WTC11 (cell line): ENCODE data around the gene RCAN1.
A peak's percentile ranks its signal among the peaks of the same experiment; 100 is the strongest.

Source experiments
- CTCF ChIP-seq: fragments of 200-600 bp; IDR thresholded peaks from 2 replicates; pipeline ENCODE4 v1.8.0; 2022; ENCODE audit warnings: antibody characterized with exemption
- E2F5 ChIP-seq: sonication (generic); formaldehyde crosslinking; IDR thresholded peaks from 2 replicates; pipeline ENCODE4 v1.8.1; 2022; ENCODE audit warnings: mild to moderate bottlenecking, moderate library complexity, missing genetic modification reagents
- FOXP4 ChIP-seq: sonication (generic); formaldehyde crosslinking; IDR thresholded peaks from 2 replicates; pipeline ENCODE4 v1.8.0; 2022; ENCODE audit warnings: mild to moderate bottlenecking, missing genetic modification reagents

DNA sequence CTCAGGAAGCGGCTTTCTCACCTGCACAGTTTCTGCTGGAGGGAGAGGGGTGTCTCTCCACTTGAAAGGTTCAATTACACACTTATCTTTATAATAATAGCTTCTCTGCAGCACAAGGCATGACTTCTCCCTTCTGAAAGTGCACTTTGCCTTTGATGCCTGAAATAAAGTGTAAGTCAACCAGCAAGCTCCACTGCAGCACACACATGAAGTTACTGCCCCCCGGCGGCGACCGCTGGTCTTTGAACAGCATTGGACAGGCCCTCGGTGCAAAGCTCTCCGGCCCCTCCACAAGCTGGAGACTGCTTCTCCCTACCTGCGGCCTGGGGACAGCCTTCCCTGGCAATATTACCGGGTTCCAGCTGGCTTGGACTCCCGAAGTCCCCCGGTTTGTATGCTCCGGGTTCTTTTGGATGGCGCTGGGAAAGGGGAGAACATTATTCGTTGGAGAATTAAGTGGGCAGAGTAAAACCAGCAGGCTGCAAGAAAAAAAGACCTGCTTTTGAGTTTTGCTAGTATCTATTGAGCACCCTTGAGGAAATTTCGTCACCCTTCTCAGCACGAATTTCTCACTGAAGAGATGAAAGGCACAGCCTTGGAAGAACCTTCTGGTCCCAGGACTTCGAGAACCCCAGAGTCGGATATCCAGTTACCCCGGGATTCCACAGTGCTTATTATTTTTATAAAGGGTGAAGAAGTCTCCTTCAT lies 11.8 kb downstream of the RCAN1 start:
- TF ChIP-seq CTCF: peak; percentile 25; the same call in 1 of the 2 replicates
- no peak for TF ChIP-seq FOXP4
- no peak for TF ChIP-seq E2F5 (CRISPR knock-in tag)
